ENCODE measurements around the gene SYNPR. TPM values are rescaled to one million over a fixed set of nuclear protein-coding genes. Genes with fewer than 3 reads are reported as not detected.
"Not testable (repeated sequence)": the region's sequence is repeated elsewhere in the genome, so short reads cannot be mapped to it uniquely, and the experiment has no call there.

The SYNPR gene
- total RNA-seq, 5 donors from 2014 or later (not counting 1 experiment from before 2014, with no cell fraction given) = not detected

- ChIA-PET CTCF (no interaction called here), POLR2A (no interaction called here)
- Histone ChIP-seq H3K9me3 (no peaks in the 10 kb centered on the region), H3K4me3 (ENCODE audit: control insufficient read depth in 1 of 2, extremely low read depth in 1 of 2, low read length in 1 of 2) (no peak overlapping the region), H3K4me1 (ENCODE audit: control insufficient read depth in 1 of 2, extremely low read depth in 1 of 2, insufficient read depth in 2 of 2, low read length in 2 of 2) (no peaks in the 10 kb centered on the region), H3K27ac (ENCODE audit: low read length) (no peak overlapping the region), H3K27me3 (replicated peaks in 1 of 2; ENCODE audit: control insufficient read depth in 2 of 2, extremely low read depth in 1 of 2, insufficient read depth in 2 of 2, low read length in 1 of 2) (peaks cover 0 to 3% of the 10 kb centered on the region in 2 experiments), H3K36me3 (ENCODE audit: control insufficient read depth in 2 of 2, extremely low read depth in 1 of 2, insufficient read depth in 1 of 2, low read length in 1 of 2) (no peaks in the 10 kb centered on the region)
- 70% methylated on average over 4 of the region's 5 CpGs for WGBS (ENCODE audit: insufficient coverage)
- Mint-ChIP-seq H3K4me3 (no peak overlapping the region), H3K9me3 (peaks cover 0 to 9% (median 5%) of the 10 kb centered on the region in 3 donors), H3K27me3 (peaks cover 10 to 11% of the 10 kb centered on the region in 2 donors), H3K36me3 (no peaks in the 10 kb centered on the region), H3K4me1 (no peaks in the 10 kb centered on the region), H3K27ac (no peak overlapping the region)
- DNase-seq (no peak), ATAC-seq (replicated peaks in 1 of 4) (no peak)
These were observed 366.2 kb downstream of the SYNPR start for GRCh38 chr3:63644212-63644797.

GRCh38 chr3:63644928-63645781 is 367.0 kb downstream of the SYNPR start:
- H3K9me3 Mint-ChIP-seq; CTCF ChIA-PET; POLR2A ChIA-PET; H3K4me3 ChIP-seq (ENCODE audit: control insufficient read depth in 1 of 2, extremely low read depth in 1 of 2, low read length in 1 of 2); H3K27ac Mint-ChIP-seq; H3K27ac ChIP-seq (ENCODE audit: low read length); H3K4me1 Mint-ChIP-seq; ATAC-seq (replicated peaks in 1 of 4); H3K9me3 ChIP-seq; H3K4me1 ChIP-seq (ENCODE audit: control insufficient read depth in 1 of 2, extremely low read depth in 1 of 2, insufficient read depth in 2 of 2, low read length in 2 of 2); H3K36me3 Mint-ChIP-seq; H3K36me3 ChIP-seq (ENCODE audit: control insufficient read depth in 2 of 2, extremely low read depth in 1 of 2, insufficient read depth in 1 of 2, low read length in 1 of 2); H3K4me3 Mint-ChIP-seq; DNase-seq; H3K27me3 ChIP-seq (replicated peaks in 1 of 2; ENCODE audit: control insufficient read depth in 2 of 2, extremely low read depth in 1 of 2, insufficient read depth in 2 of 2, low read length in 1 of 2): not testable (repeated sequence)
- 72% methylated on average over 17 of the region's 25 CpGs for whole genome bisulfite sequencing (ENCODE audit: insufficient coverage)
- peaks cover 10 to 11% of the 10 kb centered on the region in 2 donors for H3K27me3 Mint-ChIP-seq

- ATAC-seq (replicated peaks in 1 of 4) (no peak), DNase-seq (no peak)
- H3K4me1 Mint-ChIP-seq = no peaks in the 10 kb centered on the region
- H3K36me3 ChIP-seq (ENCODE audit: control insufficient read depth in 2 of 2, extremely low read depth in 1 of 2, insufficient read depth in 1 of 2, low read length in 1 of 2) = no peaks in the 10 kb centered on the region
- ChIA-PET POLR2A (no interaction called here), CTCF (no interaction called here)
- 74% methylated on average over 2 of the region's 5 CpGs for WGBS (ENCODE audit: insufficient coverage)
- H3K9me3 ChIP-seq = no peaks in the 10 kb centered on the region
- H3K9me3 Mint-ChIP-seq = peaks cover 0 to 3% (median 0%) of the 10 kb centered on the region in 3 donors
- no peaks in the 10 kb centered on the region for H3K27me3 ChIP-seq (replicated peaks in 1 of 2; ENCODE audit: control insufficient read depth in 2 of 2, extremely low read depth in 1 of 2, insufficient read depth in 2 of 2, low read length in 1 of 2)
- H3K4me1 ChIP-seq (ENCODE audit: control insufficient read depth in 1 of 2, extremely low read depth in 1 of 2, insufficient read depth in 2 of 2, low read length in 2 of 2) = no peaks in the 10 kb centered on the region
- no peak within 1 kb of the TSS for H3K4me3 ChIP-seq (ENCODE audit: control insufficient read depth in 1 of 2, extremely low read depth in 1 of 2, low read length in 1 of 2)
- H3K4me3 Mint-ChIP-seq = no peak within 1 kb of the TSS
- no peak within 1 kb of the TSS for H3K27ac ChIP-seq (ENCODE audit: low read length)
- no peaks in the 10 kb centered on the region for H3K36me3 Mint-ChIP-seq
- H3K27me3 Mint-ChIP-seq = no peaks in the 10 kb centered on the region
- H3K27ac Mint-ChIP-seq = no peak within 1 kb of the TSS
These were observed 374.1 kb downstream of the SYNPR start, which contains the start of gene SNTN for GRCh38 chr3:63652066-63652725. Gene SNTN, plus strand, starts transcription at chr3:63652675. Its CDS starts 13 bp downstream, at chr3:63652688.

- Mint-ChIP-seq H3K36me3 (no peaks in the 10 kb centered on the region), H3K27me3 (no peaks in the 10 kb centered on the region), H3K9me3 (peaks cover 0 to 3% (median 0%) of the 10 kb centered on the region in 3 donors), H3K27ac (no peak overlapping the region), H3K4me1 (no peaks in the 10 kb centered on the region), H3K4me3 (no peak overlapping the region)
- ChIA-PET POLR2A (no interaction called here), CTCF (no interaction called here)
- H3K36me3 ChIP-seq (ENCODE audit: control insufficient read depth in 2 of 2, extremely low read depth in 1 of 2, insufficient read depth in 1 of 2, low read length in 1 of 2) = no peaks in the 10 kb centered on the region
- 100% methylated on average over 1 of the region's 4 CpGs for WGBS (ENCODE audit: insufficient coverage)
- H3K4me3 ChIP-seq (ENCODE audit: control insufficient read depth in 1 of 2, extremely low read depth in 1 of 2, low read length in 1 of 2) = no peak overlapping the region
- H3K27me3 ChIP-seq (replicated peaks in 1 of 2; ENCODE audit: control insufficient read depth in 2 of 2, extremely low read depth in 1 of 2, insufficient read depth in 2 of 2, low read length in 1 of 2) = no peaks in the 10 kb centered on the region
- ATAC-seq (replicated peaks in 1 of 4) (no peak), DNase-seq (no peak)
- H3K4me1 ChIP-seq (ENCODE audit: control insufficient read depth in 1 of 2, extremely low read depth in 1 of 2, insufficient read depth in 2 of 2, low read length in 2 of 2) = no peaks in the 10 kb centered on the region
- no peak overlapping the region for H3K27ac ChIP-seq (ENCODE audit: low read length)
- no peaks in the 10 kb centered on the region for H3K9me3 ChIP-seq
These were observed 376.1 kb downstream of the SYNPR start for GRCh38 chr3:63654211-63654610.

GRCh38 chr3:63654931-63655330 is 376.8 kb downstream of the SYNPR start:
- Histone ChIP-seq H3K4me3 (ENCODE audit: control insufficient read depth in 1 of 2, extremely low read depth in 1 of 2, low read length in 1 of 2) (no peak overlapping the region), H3K36me3 (ENCODE audit: control insufficient read depth in 2 of 2, extremely low read depth in 1 of 2, insufficient read depth in 1 of 2, low read length in 1 of 2) (no peaks in the 10 kb centered on the region), H3K27me3 (replicated peaks in 1 of 2; ENCODE audit: control insufficient read depth in 2 of 2, extremely low read depth in 1 of 2, insufficient read depth in 2 of 2, low read length in 1 of 2) (no peaks in the 10 kb centered on the region), H3K4me1 (ENCODE audit: control insufficient read depth in 1 of 2, extremely low read depth in 1 of 2, insufficient read depth in 2 of 2, low read length in 2 of 2) (no peaks in the 10 kb centered on the region), H3K9me3 (no peaks in the 10 kb centered on the region), H3K27ac (ENCODE audit: low read length) (no peak overlapping the region)
- CTCF ChIA-PET = no interaction called here
- H3K36me3 Mint-ChIP-seq = no peaks in the 10 kb centered on the region
- H3K27ac Mint-ChIP-seq = no peak overlapping the region
- 33% methylated on average over 1 of the region's 5 CpGs for WGBS (ENCODE audit: insufficient coverage)
- H3K27me3 Mint-ChIP-seq = no peaks in the 10 kb centered on the region
- DNase-seq (no peak), ATAC-seq (replicated peaks in 1 of 4) (no peak)
- H3K4me3 Mint-ChIP-seq = no peak overlapping the region
- no peaks in the 10 kb centered on the region for H3K4me1 Mint-ChIP-seq
- POLR2A ChIA-PET = no interaction called here
- peaks cover 0 to 3% (median 0%) of the 10 kb centered on the region in 3 donors for H3K9me3 Mint-ChIP-seq

GRCh38 chr3:63655519-63655918 is 377.4 kb downstream of the SYNPR start:
- Mint-ChIP-seq H3K4me1 (no peaks in the 10 kb centered on the region), H3K27ac (no peak overlapping the region), H3K9me3 (peaks cover 0 to 3% (median 0%) of the 10 kb centered on the region in 3 donors), H3K27me3 (no peaks in the 10 kb centered on the region), H3K36me3 (no peaks in the 10 kb centered on the region), H3K4me3 (no peak overlapping the region)
- Histone ChIP-seq H3K27me3 (replicated peaks in 1 of 2; ENCODE audit: control insufficient read depth in 2 of 2, extremely low read depth in 1 of 2, insufficient read depth in 2 of 2, low read length in 1 of 2) (no peaks in the 10 kb centered on the region), H3K27ac (ENCODE audit: low read length) (no peak overlapping the region), H3K36me3 (ENCODE audit: control insufficient read depth in 2 of 2, extremely low read depth in 1 of 2, insufficient read depth in 1 of 2, low read length in 1 of 2) (no peaks in the 10 kb centered on the region), H3K4me3 (ENCODE audit: control insufficient read depth in 1 of 2, extremely low read depth in 1 of 2, low read length in 1 of 2) (no peak overlapping the region), H3K9me3 (no peaks in the 10 kb centered on the region), H3K4me1 (ENCODE audit: control insufficient read depth in 1 of 2, extremely low read depth in 1 of 2, insufficient read depth in 2 of 2, low read length in 2 of 2) (no peaks in the 10 kb centered on the region)
- no peak for ATAC-seq (replicated peaks in 1 of 4)
- ChIA-PET CTCF (no interaction called here), POLR2A (no interaction called here)
- no CpG with 5 or more reads among the region's 4 CpGs for WGBS (ENCODE audit: insufficient coverage)
- DNase-seq = no peak
